ENCODE results near the gene TIMM44.
A peak's percentile ranks its signal among the peaks of the same experiment; 100 is the strongest.

The TIMM44 gene

GRCh38 chr19:7910321-7911161 is 32.9 kb downstream of the TIMM44 start:
- H3K27ac ChIP-seq, result 0 out of 2 replicates have a peak overlapping the region, but pooled peaks have one; percentile 32
- no peak for TF ChIP-seq CTCF (conservative IDR thresholded peaks at IDR 0.05; ENCODE audit: low read depth)
- ChIA-PET CTCF (interaction anchor here (0.6 to 0.7 kb wide), 2 partner anchors 57 to 469 kb away, joined by 3 to 4 read pairs; no protein-coding TSS in a partner anchor), POLR2A (ENCODE audit: low non-redundant PET) (interaction anchor here (0.8 kb wide), 1 partner anchor 42 kb away, joined by 3 read pairs; no protein-coding TSS in a partner anchor)
- DNase-seq (ENCODE audit: low spot score), result no peak

- TF ChIP-seq CTCF (conservative IDR thresholded peaks at IDR 0.05; ENCODE audit: low read depth), result no peak
- DNase-seq (ENCODE audit: low spot score), result no peak
- ChIA-PET CTCF (interaction anchor here (0.5 kb wide), 1 partner anchor 193 kb away, joined by 3 read pairs; no protein-coding TSS in a partner anchor), POLR2A (ENCODE audit: low non-redundant PET) (no interaction called here)
- H3K27ac ChIP-seq, result peak overlapping the region; percentile 50
These were observed 33.9 kb downstream of the TIMM44 start for GRCh38 chr19:7909471-7910067.

GRCh38 chr19:7908742-7909461 is 34.6 kb downstream of the TIMM44 start:
- no peak for DNase-seq (ENCODE audit: low spot score)
- POLR2A ChIA-PET (ENCODE audit: low non-redundant PET), result no interaction called here
- CTCF ChIA-PET, result interaction anchor here (0.5 to 0.6 kb wide), 3 partner anchors 193 to 424 kb away, joined by 3 read pairs; no protein-coding TSS in a partner anchor
- peak overlapping the region; percentile 50 for H3K27ac ChIP-seq
- no peak for TF ChIP-seq CTCF (conservative IDR thresholded peaks at IDR 0.05; ENCODE audit: low read depth)

- TF ChIP-seq CTCF (conservative IDR thresholded peaks at IDR 0.05; ENCODE audit: low read depth), result no peak
- H3K27ac ChIP-seq, result peak overlapping the region; percentile 50
- POLR2A ChIA-PET (ENCODE audit: low non-redundant PET), result interaction anchor here (0.7 kb wide), 1 partner anchor 40 kb away, joined by 5 read pairs; no protein-coding TSS in a partner anchor
- CTCF ChIA-PET, result interaction anchor here (0.6 kb wide), 1 partner anchor 425 kb away, joined by 3 read pairs; no protein-coding TSS in a partner anchor
- no peak for DNase-seq (ENCODE audit: low spot score)
These were observed 35.3 kb downstream of the TIMM44 start for GRCh38 chr19:7908078-7908699.

GRCh38 chr19:7907544-7907943 is 35.9 kb downstream of the TIMM44 start:
- no peak for TF ChIP-seq CTCF (conservative IDR thresholded peaks at IDR 0.05; ENCODE audit: low read depth)
- POLR2A ChIA-PET (ENCODE audit: low non-redundant PET), result interaction anchor here (0.6 to 0.7 kb wide), 2 partner anchors 12 to 39 kb away, joined by 3 to 5 read pairs; partner anchors contain the start of gene SNAPC2
- peak overlapping the region; percentile 50 for H3K27ac ChIP-seq
- CTCF ChIA-PET, result no interaction called here
- no peak for DNase-seq (ENCODE audit: low spot score)
